Measurements from ENCODE around the gene BDNF. TPM values are rescaled to one million over a fixed set of nuclear protein-coding genes. Genes with fewer than 3 reads are reported as not detected.
"Not testable (repeated sequence)": the region's sequence is repeated elsewhere in the genome, so short reads cannot be mapped to it uniquely, and the experiment has no call there.

BDNF gene
- polyA plus RNA-seq, 4 donors = 0.15 to 0.69 TPM; not detected in 2

DNA sequence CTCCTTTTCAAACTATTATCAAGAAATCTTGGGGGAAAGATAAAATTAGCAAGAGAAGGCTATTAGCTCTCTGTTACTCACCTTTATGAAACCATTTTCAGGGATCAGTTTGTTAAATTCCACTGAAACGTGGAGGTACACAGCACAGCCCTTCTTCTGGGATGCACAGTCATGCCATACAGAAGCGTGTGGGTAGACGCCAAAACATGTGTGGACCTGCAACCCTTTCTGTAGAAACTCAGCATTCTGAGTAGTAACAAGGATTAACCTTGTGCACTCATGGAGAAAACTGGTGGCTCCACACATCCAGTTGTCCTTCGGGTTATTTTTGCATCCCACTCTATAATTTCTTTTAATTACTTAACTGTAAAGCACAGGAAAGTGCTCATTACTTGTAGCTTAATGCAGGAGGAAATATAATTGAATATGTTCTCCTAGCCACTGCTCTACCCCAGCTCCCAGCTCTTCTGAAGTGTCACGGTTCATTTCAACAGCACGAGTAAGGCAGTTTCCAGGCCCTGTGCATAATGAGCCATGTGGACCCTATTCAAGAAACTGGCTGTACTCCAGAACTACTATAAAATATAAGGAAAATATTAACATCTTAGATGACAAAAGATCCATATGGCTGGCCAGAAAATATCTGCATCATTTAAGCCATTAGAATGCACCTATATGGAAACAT, 26.1 kb downstream of the BDNF start:
- no peak overlapping the region for H3K27ac ChIP-seq (ENCODE audit: low read depth in 1 of 3, low read length in 2 of 3)
- H3K9me3 ChIP-seq (ENCODE audit: control insufficient read depth in 2 of 2, insufficient read depth in 1 of 2, low read depth in 1 of 2, low read length in 1 of 2) = no peaks in the 10 kb centered on the region
- DNase-seq (no peak), FAIRE-seq (no peak)
- H3K4me3 ChIP-seq (ENCODE audit: low read depth in 1 of 3, low read length in 3 of 3) = no peak overlapping the region
- H3K27me3 ChIP-seq (ENCODE audit: control insufficient read depth in 3 of 3, insufficient read depth in 3 of 3, low read length in 3 of 3) = no peaks in the 10 kb centered on the region
- H3K4me1 ChIP-seq (ENCODE audit: control insufficient read depth in 3 of 3, insufficient read depth in 2 of 3, low read depth in 1 of 3, low read length in 2 of 3) = no peaks in the 10 kb centered on the region
- 86 to 90% (median 87%) methylated on average over 6 of the region's 6 CpGs for WGBS, 3 donors
- H3K36me3 ChIP-seq (ENCODE audit: control insufficient read depth in 3 of 3, insufficient read depth in 2 of 3, low read depth in 1 of 3, low read length in 3 of 3) = no peaks in the 10 kb centered on the region

- 78 to 92% (median 83%) methylated on average over 2 of the region's 2 CpGs for WGBS, 3 donors
- Histone ChIP-seq H3K36me3 (ENCODE audit: control insufficient read depth in 3 of 3, insufficient read depth in 2 of 3, low read depth in 1 of 3, low read length in 3 of 3) (no peaks in the 10 kb centered on the region), H3K27me3 (ENCODE audit: control insufficient read depth in 3 of 3, insufficient read depth in 3 of 3, low read length in 3 of 3) (no peaks in the 10 kb centered on the region), H3K4me3 (ENCODE audit: low read depth in 1 of 3, low read length in 3 of 3) (no peak overlapping the region), H3K4me1 (ENCODE audit: control insufficient read depth in 3 of 3, insufficient read depth in 2 of 3, low read depth in 1 of 3, low read length in 2 of 3) (no peaks in the 10 kb centered on the region), H3K27ac (ENCODE audit: low read depth in 1 of 3, low read length in 2 of 3) (no peak overlapping the region), H3K9me3 (ENCODE audit: control insufficient read depth in 2 of 2, insufficient read depth in 1 of 2, low read depth in 1 of 2, low read length in 1 of 2) (no peaks in the 10 kb centered on the region)
- DNase-seq (peak in 1 of 2 donors; percentile 14), FAIRE-seq (no peak)
Observed at GRCh38 chr11:27672836-27673464, 27.3 kb downstream of the BDNF start.

GRCh38 chr11:27665508-27666101, 34.6 kb downstream of the BDNF start:
- H3K4me3 ChIP-seq (ENCODE audit: low read depth in 1 of 3, low read length in 3 of 3); H3K4me1 ChIP-seq (ENCODE audit: control insufficient read depth in 3 of 3, insufficient read depth in 2 of 3, low read depth in 1 of 3, low read length in 2 of 3); DNase-seq; H3K27me3 ChIP-seq (ENCODE audit: control insufficient read depth in 3 of 3, insufficient read depth in 3 of 3, low read length in 3 of 3); H3K27ac ChIP-seq (ENCODE audit: low read depth in 1 of 3, low read length in 2 of 3); FAIRE-seq; H3K9me3 ChIP-seq (ENCODE audit: control insufficient read depth in 2 of 2, insufficient read depth in 1 of 2, low read depth in 1 of 2, low read length in 1 of 2); H3K36me3 ChIP-seq (ENCODE audit: control insufficient read depth in 3 of 3, insufficient read depth in 2 of 3, low read depth in 1 of 3, low read length in 3 of 3): not testable (repeated sequence)
- WGBS, 3 donors = 76 to 84% (median 79%) methylated on average over 11 of the region's 11 CpGs

GRCh38 chr11:27663326-27663725, 36.9 kb downstream of the BDNF start:
- FAIRE-seq (no peak), DNase-seq (no peak)
- H3K4me3 ChIP-seq (ENCODE audit: low read depth in 1 of 3, low read length in 3 of 3) = no peak overlapping the region
- no peak overlapping the region for H3K27ac ChIP-seq (ENCODE audit: low read depth in 1 of 3, low read length in 2 of 3)
- H3K9me3 ChIP-seq (ENCODE audit: control insufficient read depth in 2 of 2, insufficient read depth in 1 of 2, low read depth in 1 of 2, low read length in 1 of 2) = peaks cover 0 to 6% of the 10 kb centered on the region in 2 donors
- no peaks in the 10 kb centered on the region for H3K4me1 ChIP-seq (ENCODE audit: control insufficient read depth in 3 of 3, insufficient read depth in 2 of 3, low read depth in 1 of 3, low read length in 2 of 3)
- H3K27me3 ChIP-seq (ENCODE audit: control insufficient read depth in 3 of 3, insufficient read depth in 3 of 3, low read length in 3 of 3) = no peaks in the 10 kb centered on the region
- H3K36me3 ChIP-seq (ENCODE audit: control insufficient read depth in 3 of 3, insufficient read depth in 2 of 3, low read depth in 1 of 3, low read length in 3 of 3) = no peaks in the 10 kb centered on the region
- 92 to 97% (median 93%) methylated on average over 2 of the region's 2 CpGs for WGBS, 3 donors

- H3K27me3 ChIP-seq (ENCODE audit: control insufficient read depth in 3 of 3, insufficient read depth in 3 of 3, low read length in 3 of 3) = no peaks in the 10 kb centered on the region
- no peak overlapping the region for H3K4me3 ChIP-seq (ENCODE audit: low read depth in 1 of 3, low read length in 3 of 3)
- FAIRE-seq (no peak), DNase-seq (no peak)
- H3K4me1 ChIP-seq (ENCODE audit: control insufficient read depth in 3 of 3, insufficient read depth in 2 of 3, low read depth in 1 of 3, low read length in 2 of 3) = no peaks in the 10 kb centered on the region
- H3K36me3 ChIP-seq (ENCODE audit: control insufficient read depth in 3 of 3, insufficient read depth in 2 of 3, low read depth in 1 of 3, low read length in 3 of 3) = no peaks in the 10 kb centered on the region
- WGBS, 3 donors = 79 to 89% (median 89%) methylated on average over 3 of the region's 3 CpGs
- H3K9me3 ChIP-seq (ENCODE audit: control insufficient read depth in 2 of 2, insufficient read depth in 1 of 2, low read depth in 1 of 2, low read length in 1 of 2) = peaks cover 0 to 4% of the 10 kb centered on the region in 2 donors
- H3K27ac ChIP-seq (ENCODE audit: low read depth in 1 of 3, low read length in 2 of 3) = no peak overlapping the region
Observed at GRCh38 chr11:27660171-27660570, 40.1 kb downstream of the BDNF start.

GRCh38 chr11:27658535-27659236, 41.6 kb downstream of the BDNF start:
- FAIRE-seq = no peak
- H3K36me3 ChIP-seq (ENCODE audit: control insufficient read depth in 3 of 3, insufficient read depth in 2 of 3, low read depth in 1 of 3, low read length in 3 of 3) = no peaks in the 10 kb centered on the region
- WGBS, 3 donors = 77 to 85% (median 83%) methylated on average over 2 of the region's 2 CpGs
- H3K4me1 ChIP-seq (ENCODE audit: control insufficient read depth in 3 of 3, insufficient read depth in 2 of 3, low read depth in 1 of 3, low read length in 2 of 3) = no peaks in the 10 kb centered on the region
- no peaks in the 10 kb centered on the region for H3K27me3 ChIP-seq (ENCODE audit: control insufficient read depth in 3 of 3, insufficient read depth in 3 of 3, low read length in 3 of 3)
- DNase-seq = no peak
- peaks cover 0 to 4% of the 10 kb centered on the region in 2 donors for H3K9me3 ChIP-seq (ENCODE audit: control insufficient read depth in 2 of 2, insufficient read depth in 1 of 2, low read depth in 1 of 2, low read length in 1 of 2)
- no peak overlapping the region for H3K27ac ChIP-seq (ENCODE audit: low read depth in 1 of 3, low read length in 2 of 3)
- H3K4me3 ChIP-seq (ENCODE audit: low read depth in 1 of 3, low read length in 3 of 3) = no peak overlapping the region

GRCh38 chr11:27656806-27657483, 43.3 kb downstream of the BDNF start:
- no peaks in the 10 kb centered on the region for H3K4me1 ChIP-seq (ENCODE audit: control insufficient read depth in 3 of 3, insufficient read depth in 2 of 3, low read depth in 1 of 3, low read length in 2 of 3)
- WGBS, 3 donors = 79 to 85% (median 82%) methylated on average over 12 of the region's 12 CpGs
- no peak overlapping the region for H3K4me3 ChIP-seq (ENCODE audit: low read depth in 1 of 3, low read length in 3 of 3)
- no peaks in the 10 kb centered on the region for H3K27me3 ChIP-seq (ENCODE audit: control insufficient read depth in 3 of 3, insufficient read depth in 3 of 3, low read length in 3 of 3)
- DNase-seq (no peak), FAIRE-seq (no peak)
- H3K36me3 ChIP-seq (ENCODE audit: control insufficient read depth in 3 of 3, insufficient read depth in 2 of 3, low read depth in 1 of 3, low read length in 3 of 3) = no peaks in the 10 kb centered on the region
- H3K9me3 ChIP-seq (ENCODE audit: control insufficient read depth in 2 of 2, insufficient read depth in 1 of 2, low read depth in 1 of 2, low read length in 1 of 2) = no peaks in the 10 kb centered on the region
- no peak overlapping the region for H3K27ac ChIP-seq (ENCODE audit: low read depth in 1 of 3, low read length in 2 of 3)

GRCh38 chr11:27656320-27656719, 43.9 kb downstream of the BDNF start:
- DNase-seq = no peak
- no peaks in the 10 kb centered on the region for H3K4me1 ChIP-seq (ENCODE audit: control insufficient read depth in 3 of 3, insufficient read depth in 2 of 3, low read depth in 1 of 3, low read length in 2 of 3)
- H3K27ac ChIP-seq (ENCODE audit: low read depth in 1 of 3, low read length in 2 of 3) = no peak overlapping the region
- no peaks in the 10 kb centered on the region for H3K36me3 ChIP-seq (ENCODE audit: control insufficient read depth in 3 of 3, insufficient read depth in 2 of 3, low read depth in 1 of 3, low read length in 3 of 3)
- no peak for FAIRE-seq
- H3K27me3 ChIP-seq (ENCODE audit: control insufficient read depth in 3 of 3, insufficient read depth in 3 of 3, low read length in 3 of 3) = no peaks in the 10 kb centered on the region
- 79 to 85% (median 85%) methylated on average over 6 of the region's 6 CpGs for WGBS, 3 donors
- no peaks in the 10 kb centered on the region for H3K9me3 ChIP-seq (ENCODE audit: control insufficient read depth in 2 of 2, insufficient read depth in 1 of 2, low read depth in 1 of 2, low read length in 1 of 2)
- no peak overlapping the region for H3K4me3 ChIP-seq (ENCODE audit: low read depth in 1 of 3, low read length in 3 of 3)

Measured in small intestine (tissue), 7 donors.